Caco-2 (cell line): Measurements from ENCODE around the gene AGTPBP1. TPM values are rescaled to one million over a fixed set of nuclear protein-coding genes. Genes with fewer than 3 reads are reported as not detected.

Experiments
- BruUV-seq: library from RNA; stranded (reverse); fragments of 400-500 nt; replicated peaks from 2 replicates; lab custom pipeline; 2021; lab: Mats Ljungman, UMichigan
- CTCF ChIA-PET: fragments of 300-600 bp; sonication (Branson Sonifier 250); formaldehyde crosslinking; loops from one replicate; lab custom pipeline; 2022; ENCODE audit warnings: antibody characterized with exemption; lab: Charles Lee
- POLR2A ChIA-PET: fragments of 300-600 bp; sonication (Branson Sonifier 250); formaldehyde crosslinking; loops from one replicate; lab custom pipeline; 2022; ENCODE audit warnings: antibody characterized with exemption; lab: Charles Lee
- DNase-seq, 2 experiments: peaks; one replicate each; pipeline versions ENCODE4 v3.0.0 to v3.0.0-alpha.2; 2020 to 2022
- H3K27me3 ChIP-seq: replicated peaks from 2 replicates; pipeline ENCODE4 v1.6.0; 2011; ENCODE audit warnings: low read length; ENCODE audit not compliant: control insufficient read depth, insufficient read depth
- H3K36me3 ChIP-seq: 2 replicates; pipeline ENCODE4 v1.5.1; 2011; ENCODE audit warnings: low read length; ENCODE audit not compliant: control insufficient read depth, insufficient read depth
- H3K4me1 ChIP-seq: fragments of 250-450 bp; sonication (Bioruptor Pico); 2 replicates; pipeline ENCODE4 v1.5.1; 2020; ENCODE audit warnings: mild to moderate bottlenecking
- H3K4me3 ChIP-seq: 2 replicates; pipeline ENCODE4 v1.5.1; 2011; ENCODE audit warnings: low read depth, mild to moderate bottlenecking, control low read depth, low read length
- H3K9me3 ChIP-seq: fragments of 250-450 bp; sonication (Bioruptor Pico); 2 replicates; pipeline ENCODE4 v1.5.1; 2020; ENCODE audit warnings: mild to moderate bottlenecking, moderate library complexity
- H3K27ac Mint-ChIP-seq: one replicate; pipeline ENCODE4 v1.8.0; 2022; ENCODE audit warnings: mixed read lengths; ENCODE audit not compliant: unreplicated experiment
- H3K27me3 Mint-ChIP-seq: one replicate; pipeline ENCODE4 v1.8.0; 2022; ENCODE audit warnings: mixed read lengths; ENCODE audit not compliant: insufficient read depth, unreplicated experiment
- H3K36me3 Mint-ChIP-seq: one replicate; pipeline ENCODE4 v1.8.0; 2022; ENCODE audit warnings: mild to moderate bottlenecking, mixed read lengths; ENCODE audit not compliant: insufficient read depth, unreplicated experiment
- H3K4me1 Mint-ChIP-seq: one replicate; pipeline ENCODE4 v1.8.0; 2022; ENCODE audit warnings: low read depth, mixed read lengths; ENCODE audit not compliant: unreplicated experiment
- H3K4me3 Mint-ChIP-seq: one replicate; pipeline ENCODE4 v1.8.0; 2022; ENCODE audit warnings: mild to moderate bottlenecking, moderate library complexity, mixed read lengths; ENCODE audit not compliant: unreplicated experiment
- H3K9me3 Mint-ChIP-seq: one replicate; pipeline ENCODE4 v1.8.0; 2022; ENCODE audit warnings: mixed read lengths; ENCODE audit not compliant: unreplicated experiment
- CTCF ChIP-seq, 2 experiments: fragments of 200-600 bp in 1 of 2; IDR thresholded peaks; 1 replicate in 1 of 2; 2 replicates in 1 of 2; pipeline versions ENCODE4 v1.5.1 to v1.8.0; 2011 to 2022; ENCODE audit warnings: antibody characterized with exemption in 1 of 2, control low read depth in 1 of 2, inconsistent platforms in 1 of 2, low read depth in 1 of 2, low read length in 1 of 2, mild to moderate bottlenecking in 1 of 2, moderate library complexity in 1 of 2; ENCODE audit not compliant: insufficient read depth in 1 of 2, severe bottlenecking in 1 of 2, unreplicated experiment in 1 of 2
- intact Hi-C: fragments of 100-400 bp; cut with micrococcal nuclease; formaldehyde crosslinking; loops from one replicate; pipeline ENCODE4 v1.10.0; 2022; ENCODE audit not compliant: unreplicated experiment
- total RNA-seq: library from RNA; stranded (reverse); gene quantifications from 2 replicates; pipeline ENCODE4 v1.2.3, GENCODE V29; 2022

AGTPBP1 gene
- total RNA-seq, 1 experiment from 2014 or later, result 14.0 TPM

GRCh38 chr9:85717220-85717619 lies 24.5 kb downstream of the AGTPBP1 start:
- Mint-ChIP-seq H3K4me3 (no peak overlapping the region), H3K27me3 (no peaks in the 10 kb centered on the region), H3K27ac (no peak overlapping the region), H3K36me3 (no peaks in the 10 kb centered on the region), H3K4me1 (no peaks in the 10 kb centered on the region), H3K9me3 (no peaks in the 10 kb centered on the region)
- CTCF ChIA-PET, result no interaction called here
- Histone ChIP-seq H3K9me3 (no peaks in the 10 kb centered on the region), H3K4me1 (no peaks in the 10 kb centered on the region), H3K27me3 (no peaks in the 10 kb centered on the region), H3K4me3 (no peak overlapping the region), H3K36me3 (no peaks in the 10 kb centered on the region)
- no peak for TF ChIP-seq CTCF (IDR thresholded peaks at IDR 0.05; ENCODE audit: insufficient read depth in 1 of 2, low read depth in 1 of 2, low read length in 1 of 2, severe bottlenecking in 1 of 2, unreplicated experiment in 1 of 2)
- BruUV-seq, result no TSS peak
- no peak for DNase-seq
- intact Hi-C loops, result no loop called here
- POLR2A ChIA-PET, result no interaction called here

GRCh38 chr9:85716031-85716877 lies 25.5 kb downstream of the AGTPBP1 start:
- Mint-ChIP-seq H3K9me3 (no peaks in the 10 kb centered on the region), H3K4me1 (no peaks in the 10 kb centered on the region), H3K4me3 (no peak overlapping the region), H3K27ac (no peak overlapping the region), H3K27me3 (no peaks in the 10 kb centered on the region), H3K36me3 (no peaks in the 10 kb centered on the region)
- no peak for TF ChIP-seq CTCF (IDR thresholded peaks at IDR 0.05; ENCODE audit: insufficient read depth in 1 of 2, low read depth in 1 of 2, low read length in 1 of 2, severe bottlenecking in 1 of 2, unreplicated experiment in 1 of 2)
- Histone ChIP-seq H3K4me3 (no peak overlapping the region), H3K4me1 (no peaks in the 10 kb centered on the region), H3K36me3 (no peaks in the 10 kb centered on the region), H3K9me3 (no peaks in the 10 kb centered on the region), H3K27me3 (no peaks in the 10 kb centered on the region)
- ChIA-PET POLR2A (no interaction called here), CTCF (interaction anchor here (1.0 kb wide), 1 partner anchor 18 kb away, joined by 3 read pairs; no protein-coding TSS in a partner anchor)
- intact Hi-C loops, result no loop called here
- BruUV-seq, result no TSS peak
- no peak for DNase-seq

- CTCF ChIA-PET, result interaction anchor here (1.0 kb wide), 1 partner anchor 17 kb away, joined by 3 read pairs; no protein-coding TSS in a partner anchor
Measured at GRCh38 chr9:85715587-85715986, 26.2 kb downstream of the AGTPBP1 start.

More at GRCh38 chr9:85715587-85715986, 26.2 kb downstream of the AGTPBP1 start:
- Mint-ChIP-seq H3K9me3 (no peaks in the 10 kb centered on the region), H3K36me3 (no peaks in the 10 kb centered on the region), H3K27ac (no peak overlapping the region), H3K4me3 (no peak overlapping the region), H3K27me3 (no peaks in the 10 kb centered on the region), H3K4me1 (no peaks in the 10 kb centered on the region)
- BruUV-seq, result no TSS peak
- no peaks in the 10 kb centered on the region for H3K27me3 ChIP-seq
- no peaks in the 10 kb centered on the region for H3K9me3 ChIP-seq
- POLR2A ChIA-PET, result no interaction called here
- H3K4me1 ChIP-seq, result no peaks in the 10 kb centered on the region
- TF ChIP-seq CTCF (IDR thresholded peaks at IDR 0.05; ENCODE audit: insufficient read depth in 1 of 2, low read depth in 1 of 2, low read length in 1 of 2, severe bottlenecking in 1 of 2, unreplicated experiment in 1 of 2), result no peak
- H3K36me3 ChIP-seq, result no peaks in the 10 kb centered on the region
- no peak for DNase-seq
- intact Hi-C loops, result no loop called here
- H3K4me3 ChIP-seq, result no peak overlapping the region
